ENCODE results near the gene CPOX.

CPOX gene

GRCh38 chr3:98617841-98618240 is 24.4 kb upstream of the CPOX start:
- no peak overlapping the region for H3K4me3 ChIP-seq (ENCODE audit: low read depth, low read length)
- no peak for TF ChIP-seq CTCF (IDR thresholded peaks at IDR 0.05; ENCODE audit: low read depth, low read length)

GRCh38 chr3:98613616-98614015 is 20.2 kb upstream of the CPOX start:
- no peak overlapping the region for H3K4me3 ChIP-seq (ENCODE audit: low read depth, low read length)
- TF ChIP-seq CTCF (IDR thresholded peaks at IDR 0.05; ENCODE audit: low read depth, low read length), result no peak

- no peak for TF ChIP-seq CTCF (IDR thresholded peaks at IDR 0.05; ENCODE audit: low read depth, low read length)
- no peak overlapping the region for H3K4me3 ChIP-seq (ENCODE audit: low read depth, low read length)
Measured at GRCh38 chr3:98612996-98613517, 19.6 kb upstream of the CPOX start.

GRCh38 chr3:98612587-98612986 is 19.2 kb upstream of the CPOX start:
- no peak overlapping the region for H3K4me3 ChIP-seq (ENCODE audit: low read depth, low read length)
- TF ChIP-seq CTCF (IDR thresholded peaks at IDR 0.05; ENCODE audit: low read depth, low read length), result no peak

GRCh38 chr3:98608029-98608428 is 14.6 kb upstream of the CPOX start:
- no peak overlapping the region for H3K4me3 ChIP-seq (ENCODE audit: low read depth, low read length)
- TF ChIP-seq CTCF (IDR thresholded peaks at IDR 0.05; ENCODE audit: low read depth, low read length), result no peak

GRCh38 chr3:98603580-98603979 is 10.2 kb upstream of the CPOX start:
- H3K4me3 ChIP-seq (ENCODE audit: low read depth, low read length), result no peak overlapping the region
- TF ChIP-seq CTCF (IDR thresholded peaks at IDR 0.05; ENCODE audit: low read depth, low read length), result no peak

- H3K4me3 ChIP-seq (ENCODE audit: low read depth, low read length), result no peak overlapping the region
- peak; percentile 58 for TF ChIP-seq CTCF (IDR thresholded peaks at IDR 0.05; ENCODE audit: low read depth, low read length)
Measured at GRCh38 chr3:98602078-98602678, 8.8 kb upstream of the CPOX start.
